HepG2 (cell line): ENCODE results near the gene MLN. TPM values are rescaled to one million over a fixed set of nuclear protein-coding genes. Genes with fewer than 3 reads are reported as not detected.

Experiments used
- ATF7-NPFF ChIP-seq: sonication (generic); formaldehyde crosslinking; IDR thresholded peaks from 2 replicates; pipeline ENCODE4 v1.8.1; 2023; ENCODE audit warnings: mild to moderate bottlenecking, low read depth, missing genetic modification reagents, moderate library complexity
- BCL6 ChIP-seq: IDR thresholded peaks from 2 replicates; pipeline ENCODE4 v1.6.1; 2016; ENCODE audit warnings: missing genetic modification reagents, missing compliant biosample characterization
- CBX2 ChIP-seq, 2 experiments: fragments of 200-600 bp in 1 of 2; sonication (generic); formaldehyde crosslinking in 1 of 2; IDR thresholded peaks; 2 replicates each; pipeline versions ENCODE4 v1.7.0 to v1.8.1; 2018 to 2022; ENCODE audit warnings: low read depth in 2 of 2, low read length in 1 of 2, mild to moderate bottlenecking in 1 of 2, missing genetic modification reagents in 1 of 2
- FOSL1 ChIP-seq: sonication (generic); formaldehyde crosslinking; IDR thresholded peaks from 2 replicates; pipeline ENCODE4 v1.9.0; 2021; ENCODE audit warnings: missing genetic modification reagents, borderline replicate concordance
- FOSL2 ChIP-seq: sonication (generic); formaldehyde crosslinking; IDR thresholded peaks from 2 replicates; pipeline ENCODE4 v1.4.0; 2020; ENCODE audit warnings: missing genetic modification reagents
- HMGA1 ChIP-seq: sonication (generic); formaldehyde crosslinking; conservative IDR thresholded peaks from 2 replicates; pipeline ENCODE4 v1.4.0; 2020; ENCODE audit warnings: missing genetic modification reagents
- JDP2 ChIP-seq: sonication (generic); formaldehyde crosslinking; IDR thresholded peaks from 2 replicates; pipeline ENCODE4 v1.8.1; 2022; ENCODE audit warnings: missing genetic modification reagents, borderline replicate concordance
- KDM4B ChIP-seq: sonication (generic); formaldehyde crosslinking; IDR thresholded peaks from 2 replicates; pipeline ENCODE4 v1.4.0; 2020; ENCODE audit warnings: missing genetic modification reagents
- MTF1 ChIP-seq: sonication (generic); formaldehyde crosslinking; IDR thresholded peaks from 2 replicates; pipeline ENCODE4 v1.5.0; 2020; ENCODE audit warnings: missing genetic modification reagents
- NBN ChIP-seq: fragments of 450-650 bp; conservative IDR thresholded peaks from 2 replicates; pipeline ENCODE4 v1.6.1; 2017
- NR3C1 ChIP-seq: sonication (generic); formaldehyde crosslinking; IDR thresholded peaks from 2 replicates; pipeline ENCODE4 v1.4.0; 2020; ENCODE audit warnings: missing genetic modification reagents
- PHF5A ChIP-seq: IDR thresholded peaks from one replicate; pipeline ENCODE4 v1.6.1; 2018; ENCODE audit warnings: low read depth, missing genetic modification reagents; ENCODE audit not compliant: unreplicated experiment
- RAD21 ChIP-seq: fragments of 450-650 bp; formaldehyde crosslinking; IDR thresholded peaks from 2 replicates; pipeline ENCODE4 v1.5.0; 2020; ENCODE audit warnings: mild to moderate bottlenecking
- REXO4 ChIP-seq: sonication (generic); formaldehyde crosslinking; IDR thresholded peaks from 2 replicates; pipeline ENCODE4 v1.8.0; 2022; ENCODE audit warnings: missing genetic modification reagents, mild to moderate bottlenecking, borderline replicate concordance
- SALL2 ChIP-seq: sonication (generic); formaldehyde crosslinking; IDR thresholded peaks from 2 replicates; pipeline ENCODE4 v1.8.1; 2023; ENCODE audit warnings: mild to moderate bottlenecking, missing genetic modification reagents, inconsistent platforms
- XBP1 ChIP-seq: sonication (generic); formaldehyde crosslinking; IDR thresholded peaks from 2 replicates; pipeline ENCODE4 v1.5.0; 2020; ENCODE audit warnings: missing genetic modification reagents
- ZC3H4 ChIP-seq: sonication (generic); formaldehyde crosslinking; IDR thresholded peaks from 2 replicates; pipeline ENCODE4 v1.4.0; 2020; ENCODE audit warnings: missing genetic modification reagents, borderline replicate concordance
- ZFP41 ChIP-seq: sonication (generic); formaldehyde crosslinking; IDR thresholded peaks from 2 replicates; pipeline ENCODE4 v1.4.0; 2020; ENCODE audit warnings: mild to moderate bottlenecking, missing genetic modification reagents, borderline replicate concordance
- ZIK1 ChIP-seq: sonication (generic); formaldehyde crosslinking; IDR thresholded peaks from 2 replicates; pipeline ENCODE4 v1.5.0; 2020; ENCODE audit warnings: mild to moderate bottlenecking, low read depth, missing genetic modification reagents, borderline replicate concordance
- ZNF292 ChIP-seq: sonication (generic); formaldehyde crosslinking; IDR thresholded peaks from 2 replicates; pipeline ENCODE4 v1.8.1; 2022; ENCODE audit warnings: mild to moderate bottlenecking, low read depth, missing genetic modification reagents, borderline replicate concordance
- ZNF296 ChIP-seq: sonication (generic); formaldehyde crosslinking; conservative IDR thresholded peaks from 2 replicates; pipeline ENCODE4 v1.5.0; 2020; ENCODE audit warnings: mild to moderate bottlenecking, missing genetic modification reagents
- ZNF317 ChIP-seq: sonication (generic); formaldehyde crosslinking; IDR thresholded peaks from 2 replicates; pipeline ENCODE4 v1.5.0; 2020; ENCODE audit warnings: mild to moderate bottlenecking, missing genetic modification reagents
- ZNF530 ChIP-seq: sonication (generic); formaldehyde crosslinking; IDR thresholded peaks from 2 replicates; pipeline ENCODE4 v1.5.0; 2020; ENCODE audit warnings: low read depth, mild to moderate bottlenecking, missing genetic modification reagents
- ZNF782 ChIP-seq: sonication (generic); formaldehyde crosslinking; IDR thresholded peaks from 2 replicates; pipeline ENCODE4 v1.4.0; 2020; ENCODE audit warnings: missing genetic modification reagents, mild to moderate bottlenecking, borderline replicate concordance
- ZNF792 ChIP-seq: IDR thresholded peaks from 2 replicates; pipeline ENCODE4 v1.6.1; 2016
- ZNF816 ChIP-seq: sonication (generic); formaldehyde crosslinking; IDR thresholded peaks from 2 replicates; pipeline ENCODE4 v1.8.0; 2022; ENCODE audit warnings: missing genetic modification reagents, mild to moderate bottlenecking, borderline replicate concordance
- polyA plus RNA-seq, 8 experiments: library from polyadenylated mRNA; depleted of rRNA in 3 of 8; stranded (reverse) in 7 of 8; unstranded in 1 of 8; fragments of >200 nt; fragmentation: Illumina TruSeq in 4 of 8; extraction: Trizol in 4 of 8; gene quantifications; 2 replicates each; pipeline versions ENCODE4 v1.2.1 to v1.2.3, GENCODE V29; 2011 to 2016; ENCODE audit warnings: low read depth in 4 of 8, missing spikeins in 1 of 8, mixed read lengths in 1 of 8; ENCODE audit not compliant: insufficient read depth in 1 of 8
- total RNA-seq, 5 experiments: library from RNA; depleted of rRNA; stranded (reverse); fragments of >200 nt; fragmentation: Illumina TruSeq; extraction: Trizol; gene quantifications; 2 replicates each; pipeline ENCODE4 v1.2.3, GENCODE V29; 2016; ENCODE audit warnings: low read depth in 1 of 5
- TF ChIP-seq, protein P1 (sequence below): sonication (generic); formaldehyde crosslinking; IDR thresholded peaks from 2 replicates; pipeline ENCODE4 v1.9.0; 2021; ENCODE audit warnings: missing genetic modification reagents, mild to moderate bottlenecking, borderline replicate concordance
- TF ChIP-seq, protein P2 (sequence below): sonication (generic); formaldehyde crosslinking; IDR thresholded peaks from 2 replicates; pipeline ENCODE4 v1.8.1; 2023; ENCODE audit warnings: mild to moderate bottlenecking, inconsistent platforms, moderate library complexity, missing genetic modification reagents, borderline replicate concordance

MLN gene
- total and polyA plus RNA-seq, 2 of the 13 experiments (the other 11 are each of a cell fraction or from before 2014, with no cell fraction given), result not detected

GRCh38 chr6:33787954-33788693 is 15.7 kb downstream of the MLN start (continued):
- TF ChIP-seq FOSL2 (CRISPR knock-in tag), result peak; percentile 49
- no peak for TF ChIP-seq ZNF816
- no peak; the same call in 1 of the 2 replicates for TF ChIP-seq ATF7-NPFF
- no peak for TF ChIP-seq ZC3H4
- no peak for TF ChIP-seq ZFP41 (CRISPR knock-in tag)
- no peak for TF ChIP-seq HMGA1
- no peak for TF ChIP-seq FOSL1
- TF ChIP-seq MTF1 (CRISPR knock-in tag), result no peak
- no peak for TF ChIP-seq ZNF292
- no peak for TF ChIP-seq NR3C1
- TF ChIP-seq PHF5A (CRISPR knock-in tag), result peak; percentile 67
- TF ChIP-seq KDM4B (CRISPR knock-in tag), result 0 out of 2 replicates have a peak, but pooled peaks have one; percentile 52
- no peak for TF ChIP-seq ZNF296 (CRISPR knock-in tag)
- no peak for TF ChIP-seq JDP2 (CRISPR knock-in tag)
- no peak for TF ChIP-seq ZNF530 (CRISPR knock-in tag)
- no peak for TF ChIP-seq ZNF782 (CRISPR knock-in tag)
- peak; percentile 26; the same call in 1 of the 2 replicates for TF ChIP-seq RAD21 (CRISPR knock-in tag)
- peak; percentile 36 for TF ChIP-seq BCL6 (CRISPR knock-in tag)
- 0 out of 2 replicates have a peak, but pooled peaks have one; percentile 28 for TF ChIP-seq ZNF317 (CRISPR knock-in tag)
- TF ChIP-seq, protein P1, sequence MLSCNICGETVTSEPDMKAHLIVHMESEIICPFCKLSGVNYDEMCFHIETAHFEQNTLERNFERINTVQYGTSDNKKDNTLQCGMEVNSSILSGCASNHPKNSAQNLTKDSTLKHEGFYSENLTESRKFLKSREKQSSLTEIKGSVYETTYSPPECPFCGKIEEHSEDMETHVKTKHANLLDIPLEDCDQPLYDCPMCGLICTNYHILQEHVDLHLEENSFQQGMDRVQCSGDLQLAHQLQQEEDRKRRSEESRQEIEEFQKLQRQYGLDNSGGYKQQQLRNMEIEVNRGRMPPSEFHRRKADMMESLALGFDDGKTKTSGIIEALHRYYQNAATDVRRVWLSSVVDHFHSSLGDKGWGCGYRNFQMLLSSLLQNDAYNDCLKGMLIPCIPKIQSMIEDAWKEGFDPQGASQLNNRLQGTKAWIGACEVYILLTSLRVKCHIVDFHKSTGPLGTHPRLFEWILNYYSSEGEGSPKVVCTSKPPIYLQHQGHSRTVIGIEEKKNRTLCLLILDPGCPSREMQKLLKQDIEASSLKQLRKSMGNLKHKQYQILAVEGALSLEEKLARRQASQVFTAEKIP, result no peak
- TF ChIP-seq, protein P2, sequence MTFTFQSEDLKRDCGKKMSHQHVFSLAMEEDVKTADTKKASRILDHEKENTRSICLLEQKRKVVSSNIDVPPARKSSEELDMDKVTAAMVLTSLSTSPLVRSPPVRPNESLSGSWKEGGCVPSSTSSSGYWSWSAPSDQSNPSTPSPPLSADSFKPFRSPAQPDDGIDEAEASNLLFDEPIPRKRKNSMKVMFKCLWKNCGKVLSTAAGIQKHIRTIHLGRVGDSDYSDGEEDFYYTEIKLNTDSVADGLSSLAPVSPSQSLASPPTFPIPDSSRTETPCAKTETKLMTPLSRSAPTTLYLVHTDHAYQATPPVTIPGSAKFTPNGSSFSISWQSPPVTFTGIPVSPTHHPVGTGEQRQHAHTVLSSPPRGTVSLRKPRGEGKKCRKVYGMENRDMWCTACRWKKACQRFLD (CRISPR knock-in tag), result no peak
- no peak for TF ChIP-seq SALL2
- peak; percentile 37; the same call in 1 of the 2 replicates for TF ChIP-seq ZIK1 (CRISPR knock-in tag)
- no peak for TF ChIP-seq NBN
- TF ChIP-seq REXO4 (CRISPR knock-in tag), result no peak
- TF ChIP-seq ZNF792 (CRISPR knock-in tag), result peak; percentile 35; the same call in 1 of the 2 replicates
- TF ChIP-seq XBP1 (CRISPR knock-in tag), result no peak
- no peak for TF ChIP-seq CBX2 (IDR thresholded peaks at IDR 0.05; ENCODE audit: low read depth, low read length)
- no peak; the same call in 1 of the 2 replicates for TF ChIP-seq CBX2 (CRISPR knock-in tag; IDR thresholded peaks at IDR 0.05; ENCODE audit: low read depth)
